ENCODE data around the gene DPYSL4.

DNA sequence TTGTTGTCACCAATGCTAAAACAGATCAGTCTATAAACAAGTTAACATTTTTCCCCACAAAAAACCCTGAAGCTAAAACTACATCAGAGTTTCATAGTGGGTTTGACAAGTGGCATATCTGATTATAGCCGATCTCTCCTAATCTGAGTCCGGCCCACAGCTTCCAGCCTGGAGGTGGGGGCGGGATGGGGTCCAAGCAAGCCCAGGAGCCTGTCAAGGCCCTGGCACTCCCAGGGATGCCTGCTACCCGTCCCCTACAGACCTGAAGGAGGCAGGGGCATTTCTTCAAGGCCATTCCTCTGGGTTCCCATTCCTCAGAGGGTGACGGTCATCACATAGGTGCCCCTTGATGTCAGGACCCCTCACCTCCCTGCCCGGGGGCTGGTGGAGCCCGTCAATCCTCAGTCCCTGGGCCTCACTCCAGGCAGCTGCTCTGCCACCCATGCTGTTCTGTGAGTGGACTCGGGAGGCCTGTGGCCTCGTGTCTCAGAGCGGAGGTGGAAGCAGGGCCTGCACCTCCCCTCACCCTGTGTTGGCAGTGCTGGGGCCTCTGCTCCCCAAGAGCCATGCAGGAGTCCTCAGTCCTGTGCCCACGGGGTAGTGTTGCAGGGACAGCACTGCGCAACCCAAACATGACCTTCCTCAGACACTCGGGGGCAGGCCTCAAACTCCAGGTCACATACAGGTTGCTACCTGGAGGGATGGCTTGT, 8.8 kb downstream of the DPYSL4 start:
- TF ChIP-seq CTCF (IDR thresholded peaks at IDR 0.05; ENCODE audit: low read depth, low read length, poor library complexity, severe bottlenecking) (no peak), EZH2phosphoT487 (IDR thresholded peaks at IDR 0.05; ENCODE audit: borderline replicate concordance, low read length) (no peak)
